ENCODE data around the gene TNNC2. TPM values are rescaled to one million over a fixed set of nuclear protein-coding genes. Genes with fewer than 3 reads are reported as not detected.

Gene TNNC2
- total RNA-seq, 4 donors from 2014 or later: 2.7 to 3.5 TPM; not detected in 2

- Histone ChIP-seq H3K27me3 (no peaks in the 10 kb centered on the region), H3K27ac (peak overlapping the region in 3 of 4 donors; percentile 18 to 87 (median 37)), H3K4me3 (no peak overlapping the region), H3K36me3 (no peaks in the 10 kb centered on the region), H3K4me1 (peaks cover 0 to 29% (median 0%) of the 10 kb centered on the region in 4 donors), H3K9me3 (no peaks in the 10 kb centered on the region)
- DNase-seq: no peak
- no peak for TF ChIP-seq CTCF (IDR thresholded peaks at IDR 0.05)
Observed at GRCh38 chr20:45781391-45781931, 45.7 kb downstream of the TNNC2 start.

- H3K9me3 ChIP-seq: no peaks in the 10 kb centered on the region
- H3K4me1 ChIP-seq: peaks cover 0 to 29% (median 0%) of the 10 kb centered on the region in 4 donors
- H3K27me3 ChIP-seq: no peaks in the 10 kb centered on the region
- DNase-seq: no peak
- no peak overlapping the region for H3K4me3 ChIP-seq
- H3K36me3 ChIP-seq: no peaks in the 10 kb centered on the region
- peak overlapping the region in 3 of 4 donors; percentile 14 to 87 (median 18) for H3K27ac ChIP-seq
- TF ChIP-seq CTCF (IDR thresholded peaks at IDR 0.05): no peak
- TF ChIP-seq POLR2A (IDR thresholded peaks at IDR 0.05): no peak
Observed at GRCh38 chr20:45780159-45780558, 47.0 kb downstream of the TNNC2 start.

GRCh38 chr20:45779011-45779915 lies 47.8 kb downstream of the TNNC2 start:
- no peaks in the 10 kb centered on the region for H3K36me3 ChIP-seq
- H3K4me3 ChIP-seq: no peak overlapping the region
- H3K27me3 ChIP-seq: no peaks in the 10 kb centered on the region
- peak overlapping the region; percentile 42 to 87 (median 62) for H3K27ac ChIP-seq
- peak; percentile 28 to 79 (median 63) for DNase-seq
- TF ChIP-seq POLR2A (IDR thresholded peaks at IDR 0.05): no peak
- no peak for TF ChIP-seq CTCF (IDR thresholded peaks at IDR 0.05)
- H3K9me3 ChIP-seq: no peaks in the 10 kb centered on the region
- peaks cover 0 to 29% (median 0%) of the 10 kb centered on the region in 4 donors for H3K4me1 ChIP-seq

- no peaks in the 10 kb centered on the region for H3K9me3 ChIP-seq
- H3K27ac ChIP-seq: peak overlapping the region in 1 of 4 donors; percentile 87
- no peak for DNase-seq
- H3K27me3 ChIP-seq: no peaks in the 10 kb centered on the region
- TF ChIP-seq CTCF (IDR thresholded peaks at IDR 0.05) (no peak), POLR2A (IDR thresholded peaks at IDR 0.05) (no peak)
- H3K4me1 ChIP-seq: peaks cover 0 to 28% (median 0%) of the 10 kb centered on the region in 4 donors
- H3K36me3 ChIP-seq: no peaks in the 10 kb centered on the region
- H3K4me3 ChIP-seq: no peak overlapping the region
Observed at GRCh38 chr20:45776931-45777330, 50.2 kb downstream of the TNNC2 start.

GRCh38 chr20:45775411-45775810 lies 51.7 kb downstream of the TNNC2 start:
- DNase-seq: no peak

More at GRCh38 chr20:45775411-45775810, 51.7 kb downstream of the TNNC2 start:
- TF ChIP-seq POLR2A (IDR thresholded peaks at IDR 0.05) (no peak), CTCF (IDR thresholded peaks at IDR 0.05) (no peak)
- no peaks in the 10 kb centered on the region for H3K36me3 ChIP-seq
- H3K27me3 ChIP-seq: no peaks in the 10 kb centered on the region
- peaks cover 0 to 26% (median 0%) of the 10 kb centered on the region in 4 donors for H3K4me1 ChIP-seq
- H3K9me3 ChIP-seq: no peaks in the 10 kb centered on the region
- no peak overlapping the region for H3K4me3 ChIP-seq
- no peak overlapping the region for H3K27ac ChIP-seq

All from Peyer's patch (tissue), 4 donors.